Stimulated activated effector memory CD8-positive, alpha-beta T cell treated with anti-CD3 and anti-CD28 coated beads, Interleukin-12 subunit alpha, Interleukin-12 subunit beta, amount 100 ng/mL, for 72 hours (primary cell): ENCODE data around the gene IL27RA.
A peak's percentile ranks its signal among the peaks of the same experiment; 100 is the strongest.

Source experiments
- ATAC-seq: fragments of 150-1000 bp; cut with Tn5 transposase; 2 replicates; pipeline ENCODE4 v1.10.0; 2021
- DNase-seq, 2 donors: peaks; one replicate each; pipeline ENCODE4 v3.0.0; 2021 to 2022; ENCODE audit warnings: low spot score in 2 of 2
- H3K27ac Mint-ChIP-seq: one replicate; pipeline ENCODE4 v1.8.0; 2022; ENCODE audit warnings: mild to moderate bottlenecking, mixed read lengths
- H3K36me3 Mint-ChIP-seq: one replicate; pipeline ENCODE4 v1.8.0; 2022; ENCODE audit warnings: mild to moderate bottlenecking, mixed read lengths
- H3K4me1 Mint-ChIP-seq: one replicate; pipeline ENCODE4 v1.8.0; 2022; ENCODE audit warnings: mixed read lengths
- H3K4me3 Mint-ChIP-seq: one replicate; pipeline ENCODE4 v1.8.0; 2022; ENCODE audit warnings: mild to moderate bottlenecking, mixed read lengths
- H3K9me3 Mint-ChIP-seq: one replicate; pipeline ENCODE4 v1.8.0; 2022; ENCODE audit warnings: mixed read lengths

IL27RA gene

DNA sequence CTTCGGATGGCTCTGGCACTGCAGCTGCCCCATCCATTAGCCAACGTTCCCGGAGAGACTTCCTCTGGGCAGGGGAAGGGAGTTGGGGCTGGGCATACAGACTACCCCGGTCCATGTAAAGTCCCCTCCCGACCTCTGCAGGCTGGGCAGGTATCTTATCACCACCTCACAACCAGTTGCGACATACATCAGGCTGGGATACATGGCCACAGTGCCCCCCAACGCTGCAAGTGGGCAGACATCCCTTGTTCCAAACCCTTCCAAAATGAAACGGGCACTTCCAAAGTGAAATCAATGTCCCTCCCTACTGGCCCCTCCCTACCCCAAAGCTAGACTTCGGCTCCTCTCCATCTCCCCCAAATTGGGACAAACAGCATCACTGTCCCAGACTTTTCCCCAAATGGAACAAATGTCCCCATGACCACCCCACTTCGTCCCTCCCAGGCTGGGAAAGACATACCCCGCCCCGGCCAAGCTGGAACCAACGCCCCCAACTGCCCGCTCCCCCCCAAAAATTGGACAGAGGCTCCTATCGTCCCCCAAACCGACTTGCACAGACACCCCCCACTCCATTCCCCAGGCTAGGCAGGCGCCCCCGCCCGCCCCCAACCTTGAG, 25.3 kb downstream of the IL27RA start:
- Mint-ChIP-seq H3K4me3 (peak overlapping the region; percentile 67), H3K27ac (no peak overlapping the region), H3K4me1 (peaks cover 45% of the 10 kb centered on the region), H3K36me3 (peaks cover 14% of the 10 kb centered on the region), H3K9me3 (no peaks in the 10 kb centered on the region)
- DNase-seq: no peak
- no peak for ATAC-seq

- Mint-ChIP-seq H3K4me1 (peaks cover 41% of the 10 kb centered on the region), H3K27ac (no peak overlapping the region), H3K4me3 (peak overlapping the region; percentile 67), H3K36me3 (no peaks in the 10 kb centered on the region), H3K9me3 (no peaks in the 10 kb centered on the region)
- ATAC-seq: no peak
- no peak for DNase-seq
These were observed 26.9 kb downstream of the IL27RA start for GRCh38 chr19:14058182-14059092.

DNA sequence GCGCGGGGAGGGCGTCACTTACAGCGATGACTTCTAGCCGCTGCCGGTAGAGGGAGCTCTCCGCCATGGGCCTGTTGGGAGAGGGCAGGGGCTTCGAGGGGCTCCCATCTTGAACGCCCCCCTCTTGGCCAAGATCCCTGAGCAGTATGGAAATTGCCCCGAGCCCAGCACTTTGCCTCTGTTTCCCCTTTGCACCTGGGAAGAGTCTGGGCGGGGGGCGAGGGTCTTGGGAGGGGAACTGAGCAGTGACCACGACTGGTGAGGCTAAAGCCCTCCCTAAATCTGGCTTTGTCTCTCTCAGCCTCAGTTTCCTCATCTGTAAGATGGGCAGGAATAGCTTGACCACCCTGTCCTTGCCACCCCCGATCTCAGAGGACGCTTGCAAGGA, 27.5 kb downstream of the IL27RA start:
- no peak overlapping the region for H3K27ac Mint-ChIP-seq
- H3K4me1 Mint-ChIP-seq: peaks cover 37% of the 10 kb centered on the region
- H3K4me3 Mint-ChIP-seq: peak overlapping the region; percentile 67
- H3K9me3 Mint-ChIP-seq: no peaks in the 10 kb centered on the region
- peak; percentile 49 for ATAC-seq
- DNase-seq: peak; percentile 54 to 77
- no peaks in the 10 kb centered on the region for H3K36me3 Mint-ChIP-seq

DNA sequence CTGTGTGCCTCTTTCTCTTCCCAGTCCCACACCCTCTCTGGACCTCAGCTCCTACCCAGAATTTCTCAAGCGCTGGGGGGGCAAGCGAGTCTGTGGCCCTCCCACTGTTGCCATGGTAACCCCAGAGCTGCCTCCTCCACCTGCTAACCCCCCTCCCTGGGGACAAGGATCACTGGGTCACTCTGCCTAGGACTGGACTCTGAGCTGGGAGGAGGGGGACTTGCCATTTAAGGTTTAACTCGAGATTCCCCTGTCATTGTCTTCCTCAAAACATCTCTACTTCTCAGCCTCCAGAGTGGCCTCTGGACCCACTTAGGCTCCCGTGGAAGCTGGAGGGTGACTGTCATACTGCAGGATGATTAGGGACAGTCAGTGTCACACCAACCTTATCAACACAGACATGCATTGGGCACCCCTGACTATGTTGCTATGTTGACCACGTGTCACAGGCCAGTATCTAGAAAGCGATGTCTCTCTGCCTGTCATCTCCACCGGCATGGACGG, 28.1 kb downstream of the IL27RA start:
- Mint-ChIP-seq H3K4me1 (peaks cover 31% of the 10 kb centered on the region), H3K36me3 (no peaks in the 10 kb centered on the region), H3K9me3 (no peaks in the 10 kb centered on the region), H3K27ac (no peak overlapping the region), H3K4me3 (no peak overlapping the region)
- ATAC-seq (no peak), DNase-seq (no peak)

- Mint-ChIP-seq H3K4me3 (no peak overlapping the region), H3K9me3 (no peaks in the 10 kb centered on the region), H3K4me1 (peaks cover 23% of the 10 kb centered on the region), H3K27ac (no peak overlapping the region), H3K36me3 (no peaks in the 10 kb centered on the region)
- DNase-seq: no peak
- ATAC-seq: no peak
These were observed 29.7 kb downstream of the IL27RA start for GRCh38 chr19:14061081-14061749.

GRCh38 chr19:14061751-14062557, 30.4 kb downstream of the IL27RA start, which contains the start of gene PALM3:
PALM3 (minus strand) TSS chr19:14062076; CDS start chr19:14061980, 96 bp downstream.
- no peak for DNase-seq
- ATAC-seq: no peak
- no peak within 1 kb of the TSS for H3K4me3 Mint-ChIP-seq
- H3K36me3 Mint-ChIP-seq: no peaks in the 10 kb centered on the region
- no peak within 1 kb of the TSS for H3K27ac Mint-ChIP-seq
- no peaks in the 10 kb centered on the region for H3K9me3 Mint-ChIP-seq
- peaks cover 23% of the 10 kb centered on the region for H3K4me1 Mint-ChIP-seq

DNA sequence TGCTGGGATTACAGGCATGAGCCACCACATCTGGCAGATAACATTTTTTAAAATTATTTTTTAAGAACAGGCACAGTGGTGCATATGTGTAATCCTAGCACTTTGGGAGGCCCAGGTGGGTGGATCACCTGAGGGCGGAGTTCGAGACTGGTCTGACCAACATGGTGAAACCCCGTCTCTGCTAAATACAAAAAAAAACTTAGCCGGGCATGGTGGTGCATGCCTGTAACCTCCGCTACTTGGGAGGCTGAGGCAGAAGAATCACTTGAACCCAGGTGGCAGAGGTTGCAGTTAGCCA, 30.9 kb downstream of the IL27RA start:
- DNase-seq: no peak
- Mint-ChIP-seq H3K36me3 (no peaks in the 10 kb centered on the region), H3K4me1 (peaks cover 23% of the 10 kb centered on the region), H3K9me3 (no peaks in the 10 kb centered on the region), H3K4me3 (no peak overlapping the region), H3K27ac (no peak overlapping the region)
- ATAC-seq: no peak

- Mint-ChIP-seq H3K9me3 (no peaks in the 10 kb centered on the region), H3K4me1 (peaks cover 17% of the 10 kb centered on the region), H3K36me3 (no peaks in the 10 kb centered on the region), H3K4me3 (no peak overlapping the region), H3K27ac (no peak overlapping the region)
- DNase-seq (no peak), ATAC-seq (no peak)
These were observed 31.5 kb downstream of the IL27RA start for GRCh38 chr19:14063105-14063504.

- Mint-ChIP-seq H3K4me1 (no peaks in the 10 kb centered on the region), H3K27ac (no peak overlapping the region), H3K9me3 (no peaks in the 10 kb centered on the region), H3K36me3 (no peaks in the 10 kb centered on the region), H3K4me3 (no peak overlapping the region)
- ATAC-seq (no peak), DNase-seq (no peak)
These were observed 34.6 kb downstream of the IL27RA start for GRCh38 chr19:14066134-14066533.

- H3K9me3 Mint-ChIP-seq: no peaks in the 10 kb centered on the region
- no peak for DNase-seq
- H3K4me1 Mint-ChIP-seq: peaks cover 13% of the 10 kb centered on the region
- no peak for ATAC-seq
- peaks cover 5% of the 10 kb centered on the region for H3K36me3 Mint-ChIP-seq
- H3K27ac Mint-ChIP-seq: no peak overlapping the region
- no peak overlapping the region for H3K4me3 Mint-ChIP-seq
These were observed 38.9 kb downstream of the IL27RA start for GRCh38 chr19:14070268-14071050.

DNA sequence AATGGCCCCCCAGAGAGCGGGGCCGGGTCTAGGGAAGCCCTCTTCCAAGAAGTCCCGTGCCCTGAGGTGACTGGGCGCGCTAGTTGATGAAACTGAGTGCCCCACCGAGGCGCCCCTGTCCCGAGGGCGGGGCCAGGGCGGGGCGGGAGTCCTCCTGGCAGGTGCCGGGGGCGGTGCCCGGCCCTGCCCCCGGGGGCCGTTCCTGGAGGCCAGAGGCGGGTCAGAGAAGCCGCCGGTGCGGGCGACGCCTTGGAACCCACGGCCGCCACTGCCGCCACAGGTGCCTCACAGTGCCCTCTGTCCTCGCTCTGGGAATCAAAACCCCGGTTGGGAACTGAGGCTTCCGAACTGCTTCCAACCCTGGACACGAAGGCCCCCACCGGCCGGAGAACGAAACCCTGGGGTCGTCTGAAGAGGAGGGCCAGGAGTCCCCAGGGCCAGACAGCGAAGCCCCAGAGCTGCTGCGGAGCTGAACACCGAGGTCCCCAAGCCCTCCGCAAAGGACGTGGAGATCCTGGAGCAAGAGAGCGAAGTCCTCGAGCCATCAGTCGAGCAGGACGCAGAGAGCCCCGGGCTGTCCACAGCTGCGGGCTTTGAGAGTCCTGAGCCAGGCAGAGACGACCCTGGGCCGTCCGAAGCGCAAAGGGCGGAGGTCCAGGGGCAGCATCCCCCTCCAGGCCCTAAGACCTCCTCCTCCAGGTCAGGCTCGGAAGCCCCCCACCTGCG, 41.1 kb downstream of the IL27RA start, which contains the start of gene MISP3:
MISP3 (plus strand) TSS at position 252 of the 726 bp plus-strand sequence. CDS start 524 bp downstream, outside the sequence.
- peak; percentile 40 to 83 for DNase-seq
- peak; percentile 44 for ATAC-seq
- Mint-ChIP-seq H3K27ac (peak within 1 kb of the TSS; percentile 89), H3K4me1 (peaks cover 13% of the 10 kb centered on the region), H3K9me3 (no peaks in the 10 kb centered on the region), H3K36me3 (peaks cover 5% of the 10 kb centered on the region), H3K4me3 (peak within 1 kb of the TSS; percentile 98)

GRCh38 chr19:14073261-14073924, 41.8 kb downstream of the IL27RA start:
- peaks cover 5% of the 10 kb centered on the region for H3K36me3 Mint-ChIP-seq
- peak overlapping the region; percentile 98 for H3K4me3 Mint-ChIP-seq
- no peaks in the 10 kb centered on the region for H3K9me3 Mint-ChIP-seq
- peaks cover 13% of the 10 kb centered on the region for H3K4me1 Mint-ChIP-seq
- peak overlapping the region; percentile 89 for H3K27ac Mint-ChIP-seq
- peak; percentile 81 for ATAC-seq
- DNase-seq: peak; percentile 83 to 89
